ENCODE results near the gene MACROD2. TPM values are rescaled to one million over a fixed set of nuclear protein-coding genes. Genes with fewer than 3 reads are reported as not detected.

The MACROD2 gene
- total and polyA plus RNA-seq, 2 donors (not counting 1 experiment from before 2014, with no cell fraction given): 5.3 to 6.7 TPM

DNA sequence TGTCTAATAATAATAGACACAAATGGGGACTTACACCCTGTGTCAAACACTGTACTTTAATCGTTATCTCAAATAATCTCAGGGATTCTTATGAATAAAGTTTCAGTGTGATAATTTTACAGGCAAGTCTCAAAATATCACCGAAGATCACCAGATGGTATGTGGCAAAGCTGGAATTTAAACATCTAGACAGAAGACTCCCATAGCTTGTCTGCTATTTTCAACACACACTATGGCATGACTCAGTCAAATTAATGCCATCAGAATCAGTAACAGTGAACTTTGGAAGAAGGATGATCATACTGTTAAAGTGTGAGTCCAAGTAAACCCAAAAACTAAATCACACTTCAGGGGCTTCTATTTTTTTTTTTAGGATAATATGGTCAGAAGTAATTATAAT is 1209.7 kb downstream of the MACROD2 start:
- DNase-seq (no peak), ATAC-seq (ENCODE audit: low read depth) (no peak)
- TF ChIP-seq EZH2 (IDR thresholded peaks at IDR 0.05; ENCODE audit: borderline replicate concordance, insufficient read depth, low read depth, low read length, poor library complexity, severe bottlenecking): no peak
- TF ChIP-seq, protein P1, sequence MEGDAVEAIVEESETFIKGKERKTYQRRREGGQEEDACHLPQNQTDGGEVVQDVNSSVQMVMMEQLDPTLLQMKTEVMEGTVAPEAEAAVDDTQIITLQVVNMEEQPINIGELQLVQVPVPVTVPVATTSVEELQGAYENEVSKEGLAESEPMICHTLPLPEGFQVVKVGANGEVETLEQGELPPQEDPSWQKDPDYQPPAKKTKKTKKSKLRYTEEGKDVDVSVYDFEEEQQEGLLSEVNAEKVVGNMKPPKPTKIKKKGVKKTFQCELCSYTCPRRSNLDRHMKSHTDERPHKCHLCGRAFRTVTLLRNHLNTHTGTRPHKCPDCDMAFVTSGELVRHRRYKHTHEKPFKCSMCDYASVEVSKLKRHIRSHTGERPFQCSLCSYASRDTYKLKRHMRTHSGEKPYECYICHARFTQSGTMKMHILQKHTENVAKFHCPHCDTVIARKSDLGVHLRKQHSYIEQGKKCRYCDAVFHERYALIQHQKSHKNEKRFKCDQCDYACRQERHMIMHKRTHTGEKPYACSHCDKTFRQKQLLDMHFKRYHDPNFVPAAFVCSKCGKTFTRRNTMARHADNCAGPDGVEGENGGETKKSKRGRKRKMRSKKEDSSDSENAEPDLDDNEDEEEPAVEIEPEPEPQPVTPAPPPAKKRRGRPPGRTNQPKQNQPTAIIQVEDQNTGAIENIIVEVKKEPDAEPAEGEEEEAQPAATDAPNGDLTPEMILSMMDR (IDR thresholded peaks at IDR 0.05): no peak
- POLR2A ChIA-PET: no interaction called here
- no peaks in the 10 kb centered on the region for H3K79me2 ChIP-seq (ENCODE audit: control insufficient read depth, insufficient read depth, low read length)
- intact Hi-C loops (cut with micrococcal nuclease): no loop called here
- Mint-ChIP-seq H3K27ac (no peak overlapping the region), H3K27me3 (no peaks in the 10 kb centered on the region), H3K4me1 (peaks cover 2% of the 10 kb centered on the region), H3K4me3 (no peak overlapping the region), H3K9me3 (ENCODE audit: insufficient read depth) (peaks cover 8% of the 10 kb centered on the region)
- H3K4me1 ChIP-seq (ENCODE audit: control insufficient read depth in 2 of 2, insufficient read depth in 2 of 2, low read length in 2 of 2): no peaks in the 10 kb centered on the region
- no peaks in the 10 kb centered on the region for H3K36me3 ChIP-seq (replicated peaks in 1 of 2; ENCODE audit: control extremely low read depth in 1 of 2, control insufficient read depth in 1 of 2, extremely low read depth in 1 of 2, insufficient read depth in 2 of 2, low read length in 1 of 2)
- CTCF ChIA-PET: no interaction called here
- H3K27me3 ChIP-seq (replicated peaks in 1 of 4; ENCODE audit: control extremely low read depth in 1 of 4, control insufficient read depth in 3 of 4, insufficient read depth in 4 of 4, low read length in 3 of 4): no peaks in the 10 kb centered on the region
- H3K9me3 ChIP-seq (ENCODE audit: control extremely low read depth in 1 of 3, control insufficient read depth in 2 of 3, insufficient read depth in 1 of 3, low read length in 2 of 3): peaks cover 0 to 11% (median 8%) of the 10 kb centered on the region in 3 donors
- H3K4me3 ChIP-seq (ENCODE audit: control extremely low read depth in 1 of 5, extremely low read depth in 1 of 5, insufficient read depth in 1 of 5, low read depth in 2 of 5, low read length in 4 of 5): no peak overlapping the region
- WGBS (ENCODE audit: insufficient coverage): no CpG with 5 or more reads among the region's 2 CpGs
- no peaks in the 10 kb centered on the region for H4K20me1 ChIP-seq (ENCODE audit: control insufficient read depth, insufficient read depth, low read length, poor library complexity, severe bottlenecking)
- H3K9ac ChIP-seq (ENCODE audit: low read length): no peak overlapping the region
- H3K27ac ChIP-seq (ENCODE audit: low read length in 2 of 2): no peak overlapping the region
- H2AFZ ChIP-seq (ENCODE audit: insufficient read depth, low read depth, low read length, poor library complexity, severe bottlenecking): no peak overlapping the region
- H3K4me2 ChIP-seq (replicated peaks; ENCODE audit: low read depth, low read length, poor library complexity, severe bottlenecking): no peak overlapping the region

DNA sequence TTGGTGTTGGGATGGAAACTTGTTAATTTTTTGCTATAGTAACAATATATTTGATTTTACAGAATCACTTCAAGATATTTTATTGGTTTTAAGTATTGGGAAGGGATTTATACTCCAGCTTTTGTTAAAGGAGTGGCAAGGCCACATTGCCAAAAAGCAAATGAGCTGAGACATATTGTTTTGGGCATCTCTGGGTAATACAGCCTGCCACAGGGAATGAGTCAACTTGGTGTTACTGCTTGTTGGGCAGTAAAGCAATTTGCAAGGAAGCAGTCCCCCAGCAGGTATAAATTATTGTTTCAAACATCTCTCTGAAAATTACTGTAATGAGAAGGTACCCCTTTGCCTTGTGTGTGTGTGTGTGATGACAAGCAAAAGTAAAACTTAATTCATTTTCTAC is 1210.4 kb downstream of the MACROD2 start:
- ChIA-PET CTCF (no interaction called here), POLR2A (no interaction called here)
- Histone ChIP-seq H3K4me2 (replicated peaks; ENCODE audit: low read depth, low read length, poor library complexity, severe bottlenecking) (no peak overlapping the region), H3K27me3 (replicated peaks in 1 of 4; ENCODE audit: control extremely low read depth in 1 of 4, control insufficient read depth in 3 of 4, insufficient read depth in 4 of 4, low read length in 3 of 4) (no peaks in the 10 kb centered on the region), H2AFZ (ENCODE audit: insufficient read depth, low read depth, low read length, poor library complexity, severe bottlenecking) (no peak overlapping the region), H3K9me3 (ENCODE audit: control extremely low read depth in 1 of 3, control insufficient read depth in 2 of 3, insufficient read depth in 1 of 3, low read length in 2 of 3) (peaks cover 0 to 11% (median 8%) of the 10 kb centered on the region in 3 donors), H3K4me3 (ENCODE audit: control extremely low read depth in 1 of 5, extremely low read depth in 1 of 5, insufficient read depth in 1 of 5, low read depth in 2 of 5, low read length in 4 of 5) (no peak overlapping the region), H3K36me3 (replicated peaks in 1 of 2; ENCODE audit: control extremely low read depth in 1 of 2, control insufficient read depth in 1 of 2, extremely low read depth in 1 of 2, insufficient read depth in 2 of 2, low read length in 1 of 2) (no peaks in the 10 kb centered on the region), H3K27ac (ENCODE audit: low read length in 2 of 2) (no peak overlapping the region), H3K9ac (ENCODE audit: low read length) (no peak overlapping the region), H4K20me1 (ENCODE audit: control insufficient read depth, insufficient read depth, low read length, poor library complexity, severe bottlenecking) (no peaks in the 10 kb centered on the region), H3K4me1 (ENCODE audit: control insufficient read depth in 2 of 2, insufficient read depth in 2 of 2, low read length in 2 of 2) (no peaks in the 10 kb centered on the region), H3K79me2 (ENCODE audit: control insufficient read depth, insufficient read depth, low read length) (no peaks in the 10 kb centered on the region)
- Mint-ChIP-seq H3K9me3 (ENCODE audit: insufficient read depth) (peaks cover 8% of the 10 kb centered on the region), H3K27me3 (no peaks in the 10 kb centered on the region), H3K4me3 (no peak overlapping the region), H3K27ac (no peak overlapping the region), H3K4me1 (no peaks in the 10 kb centered on the region)
- intact Hi-C loops (cut with micrococcal nuclease): no loop called here
- TF ChIP-seq EZH2 (IDR thresholded peaks at IDR 0.05; ENCODE audit: borderline replicate concordance, insufficient read depth, low read depth, low read length, poor library complexity, severe bottlenecking): no peak
- TF ChIP-seq, protein P1 (IDR thresholded peaks at IDR 0.05): no peak
- no peak for ATAC-seq (ENCODE audit: low read depth)
- no peak for DNase-seq
